GM21390 (cell line): ENCODE data around the gene CALY.

Experiments used
- ATAC-seq: cut with Tn5 transposase; IDR thresholded peaks from one replicate; pipeline ENCODE4 v1.9.1; 2021; ENCODE audit not compliant: unreplicated experiment

Gene CALY

DNA sequence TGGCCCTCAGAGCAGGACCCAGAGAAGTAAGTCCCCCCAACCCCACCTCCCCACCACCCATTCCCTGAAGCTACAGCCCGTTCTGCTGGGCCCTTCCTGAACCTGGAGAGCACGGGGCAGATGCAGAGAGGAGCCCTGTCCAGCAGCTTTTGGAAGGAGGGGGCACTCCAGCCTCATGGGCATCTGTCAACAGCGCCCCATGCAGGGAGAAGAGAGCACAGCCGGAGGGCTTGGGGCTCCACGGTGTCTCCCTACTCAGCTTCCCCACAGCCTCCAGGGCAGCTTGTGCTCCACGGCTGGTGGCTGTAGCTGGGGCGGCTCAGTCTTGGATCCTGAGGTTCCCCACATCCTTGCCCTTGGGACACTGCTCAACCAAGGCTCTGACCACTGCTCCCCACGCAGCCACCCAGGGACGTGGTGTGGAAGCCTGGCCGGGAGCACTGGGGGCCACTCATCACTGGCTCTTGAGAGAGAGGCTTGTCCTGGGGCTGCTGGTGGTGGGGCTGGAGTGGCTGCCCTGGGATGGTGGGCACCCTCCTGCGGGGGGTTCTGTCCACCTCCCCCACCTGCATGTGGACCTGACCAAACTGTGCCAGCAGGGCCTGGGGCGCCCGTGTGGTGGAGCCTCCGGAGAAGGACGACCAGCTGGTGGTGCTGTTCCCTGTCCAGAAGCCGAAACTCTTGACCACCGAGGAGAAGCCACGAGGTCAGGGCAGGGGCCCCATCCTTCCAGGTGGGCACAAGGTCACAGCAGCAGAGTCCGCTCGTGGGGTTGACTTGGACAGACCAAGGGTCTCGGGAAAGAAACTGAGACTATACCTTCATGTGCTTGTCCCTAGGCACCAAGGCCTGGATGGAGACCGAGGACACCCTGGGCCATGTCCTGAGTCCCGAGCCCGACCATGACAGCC is 15.0 kb upstream of the CALY start:
- ATAC-seq: no peak

DNA sequence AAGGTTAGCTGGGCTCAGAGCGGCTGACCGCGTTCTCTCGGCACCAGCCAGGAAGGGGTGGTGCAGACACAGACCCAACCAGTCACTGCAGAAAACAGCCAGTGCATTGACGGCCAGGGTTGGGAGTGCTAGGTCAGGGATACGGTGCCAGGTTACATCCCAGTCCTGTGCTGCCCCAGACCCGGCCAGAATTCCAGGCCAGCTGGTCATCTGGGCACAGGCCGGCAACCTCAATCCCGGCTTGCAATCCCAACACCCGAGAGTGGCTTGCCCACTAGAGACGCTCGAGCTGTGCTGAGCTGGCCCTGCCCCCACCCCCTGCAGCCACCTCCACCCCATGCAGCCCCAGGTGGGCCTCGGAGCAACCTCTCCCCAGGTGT is 14.2 kb upstream of the CALY start:
- ATAC-seq: no peak

DNA sequence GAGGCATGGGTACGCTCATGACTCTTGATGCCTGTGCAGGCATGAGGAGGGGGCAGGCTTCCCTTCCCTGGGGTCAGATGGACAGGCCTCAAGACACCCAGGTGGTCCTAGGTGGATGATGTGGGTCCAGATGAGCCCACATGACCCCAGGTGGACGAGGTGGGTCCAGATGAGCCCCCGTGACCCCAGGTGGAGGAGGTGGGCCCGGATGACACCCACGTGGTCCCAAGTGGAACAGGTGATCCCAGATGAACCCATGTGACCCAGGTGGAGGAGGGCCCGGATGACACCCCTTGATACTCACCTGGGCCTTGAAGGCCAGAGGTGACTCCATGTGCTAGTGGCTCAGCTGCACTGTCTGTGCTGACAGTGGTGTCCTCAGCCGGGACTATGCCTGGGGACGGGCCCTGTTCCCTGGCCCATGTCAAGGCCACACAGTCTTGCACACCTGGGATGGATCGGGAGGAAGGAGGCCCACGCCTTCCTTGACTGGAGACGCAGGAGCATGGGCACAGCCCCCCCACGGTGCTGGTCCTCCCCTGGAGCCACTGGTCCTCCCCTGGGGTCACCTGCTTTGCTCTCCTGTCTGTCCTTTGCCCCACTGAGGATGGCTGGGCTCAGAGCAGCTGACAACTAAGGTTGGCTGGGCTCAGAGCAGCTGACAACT is 13.7 kb upstream of the CALY start:
- no peak for ATAC-seq

DNA sequence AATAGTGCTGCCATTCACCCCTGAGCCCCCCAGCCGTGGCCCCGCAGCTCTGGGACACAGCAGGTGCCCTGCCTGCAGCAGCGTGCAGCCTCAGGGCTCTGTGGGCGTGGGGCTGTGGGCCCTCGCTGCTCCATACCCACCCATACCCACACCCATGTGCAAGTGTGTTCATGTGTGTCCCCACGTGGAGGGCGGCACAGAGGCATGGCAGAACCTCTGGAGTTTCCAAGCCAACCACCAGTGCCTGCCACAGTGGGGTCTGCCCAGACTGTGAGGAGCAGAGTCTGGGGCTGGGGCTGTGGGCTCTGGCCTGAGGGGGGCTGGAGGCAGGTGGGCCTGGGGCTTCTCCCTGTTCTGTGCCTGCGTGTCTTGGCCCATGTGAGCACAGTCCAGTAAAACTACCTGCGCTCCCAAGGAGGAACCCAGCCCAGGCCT is 12.9 kb upstream of the CALY start:
- no peak for ATAC-seq

DNA sequence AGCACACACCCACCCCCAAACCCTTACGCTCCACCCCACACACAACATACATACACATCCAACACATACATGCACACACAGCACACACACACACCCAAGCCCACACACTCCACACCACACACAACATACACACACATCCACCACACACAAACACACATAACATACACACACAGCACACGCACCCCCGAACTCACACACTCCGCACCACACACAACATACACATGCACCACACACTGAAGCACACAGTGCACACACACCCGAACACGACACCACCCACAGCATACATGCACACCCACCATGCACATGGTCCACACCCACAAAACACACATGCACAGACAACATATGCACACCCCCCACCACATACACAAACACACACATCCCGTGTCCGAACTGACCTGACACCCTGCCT is 12.5 kb upstream of the CALY start:
- ATAC-seq: no peak

DNA sequence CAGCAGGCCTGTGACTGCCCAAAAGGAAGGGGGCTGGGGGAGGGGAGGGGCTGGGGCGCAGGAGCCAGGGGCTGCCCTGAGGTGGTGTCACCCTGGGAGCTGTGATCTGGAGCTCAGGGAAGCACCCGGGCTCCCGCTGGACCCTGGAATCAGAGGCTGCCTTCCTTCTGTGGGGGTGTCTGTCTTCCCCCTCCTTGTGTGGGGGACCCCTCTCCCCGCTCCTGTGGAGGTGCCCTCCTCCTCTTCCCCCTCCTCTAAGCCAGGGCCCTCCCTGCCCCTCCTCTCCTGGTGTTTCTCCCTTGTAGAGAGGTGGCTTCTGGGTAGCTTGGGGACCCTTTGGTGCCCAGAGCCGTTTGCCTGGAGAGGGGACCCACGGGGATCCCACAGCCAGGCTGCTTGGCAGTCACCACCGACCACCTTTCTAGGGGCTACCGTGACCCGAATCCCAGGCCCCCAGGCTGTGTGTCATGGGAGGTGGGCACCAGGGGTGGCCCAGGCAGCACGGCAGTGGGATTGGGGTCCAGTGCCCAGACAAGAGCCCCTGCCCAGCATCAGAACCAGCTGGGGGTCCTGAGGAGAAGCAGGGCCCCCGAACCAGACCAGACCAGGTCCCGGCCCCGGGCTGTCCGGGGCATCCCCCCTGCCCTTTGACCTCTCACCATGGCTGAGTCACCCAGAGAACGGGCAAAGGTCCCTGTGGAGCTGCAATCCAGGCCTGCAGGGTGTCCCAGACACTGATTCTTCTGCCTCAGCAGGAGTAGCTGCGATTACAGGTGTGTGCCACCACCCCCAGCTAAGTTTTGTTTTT is 11.2 kb upstream of the CALY start:
- ATAC-seq: no peak

DNA sequence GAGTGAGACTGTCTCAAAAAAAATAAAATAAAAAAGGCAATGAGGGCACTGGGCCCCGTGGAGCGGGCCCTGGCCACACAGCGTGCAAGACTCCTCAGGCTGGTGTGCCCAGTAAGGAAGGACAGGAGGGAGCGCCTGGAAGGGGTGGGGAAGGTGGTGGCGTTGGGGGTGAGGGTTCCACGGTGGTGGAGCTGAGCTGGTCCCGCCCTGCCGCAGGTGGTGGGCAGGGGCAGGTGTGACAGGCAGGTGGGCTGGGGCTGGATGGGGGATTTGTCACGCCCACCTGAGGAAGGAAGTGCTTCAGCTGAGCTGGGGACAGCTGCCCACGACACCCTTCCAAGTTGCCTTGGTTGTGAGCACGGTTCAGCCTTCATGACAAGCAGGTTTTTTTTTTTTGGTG is 9.7 kb upstream of the CALY start:
- ATAC-seq: no peak

DNA sequence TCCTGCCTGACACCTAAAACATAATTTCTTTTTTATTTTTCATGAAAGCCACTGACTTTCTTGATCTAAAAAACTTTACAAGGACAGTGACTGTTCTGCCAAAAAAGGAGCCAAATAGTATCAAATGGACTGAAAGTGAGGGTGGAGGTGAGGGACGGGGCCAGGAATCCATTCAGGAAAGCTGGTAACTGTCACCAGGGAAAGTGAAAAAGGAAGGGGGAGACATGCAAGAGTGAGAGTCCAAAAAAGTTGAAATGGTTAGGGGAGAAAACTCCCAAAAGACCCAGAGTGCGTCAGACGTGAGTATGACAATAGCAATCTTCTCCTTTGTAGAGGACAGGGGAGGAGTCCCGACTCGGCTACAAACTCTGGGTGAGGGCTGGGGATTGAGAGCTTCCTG is 7.5 kb upstream of the CALY start:
- no peak for ATAC-seq

DNA sequence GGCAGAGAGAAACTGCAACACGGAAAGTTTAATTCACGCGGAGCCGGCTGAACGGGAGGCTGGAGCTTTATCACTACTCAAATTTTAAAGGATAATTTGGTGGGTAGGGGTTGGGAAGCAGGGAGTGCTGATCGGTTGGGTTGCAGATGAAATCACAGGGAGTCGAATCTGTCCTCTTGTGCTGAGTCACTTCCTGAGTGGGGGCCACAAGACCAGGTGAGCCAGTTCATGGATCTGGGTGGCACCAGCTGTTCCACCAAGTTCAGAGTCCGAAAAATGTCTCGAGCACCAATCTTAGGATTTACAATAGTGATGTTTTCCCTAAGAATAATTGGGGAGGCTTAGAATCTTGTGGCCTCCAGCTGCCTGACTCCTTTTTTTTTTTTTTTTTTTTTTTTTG is 6.9 kb upstream of the CALY start:
- no peak for ATAC-seq

DNA sequence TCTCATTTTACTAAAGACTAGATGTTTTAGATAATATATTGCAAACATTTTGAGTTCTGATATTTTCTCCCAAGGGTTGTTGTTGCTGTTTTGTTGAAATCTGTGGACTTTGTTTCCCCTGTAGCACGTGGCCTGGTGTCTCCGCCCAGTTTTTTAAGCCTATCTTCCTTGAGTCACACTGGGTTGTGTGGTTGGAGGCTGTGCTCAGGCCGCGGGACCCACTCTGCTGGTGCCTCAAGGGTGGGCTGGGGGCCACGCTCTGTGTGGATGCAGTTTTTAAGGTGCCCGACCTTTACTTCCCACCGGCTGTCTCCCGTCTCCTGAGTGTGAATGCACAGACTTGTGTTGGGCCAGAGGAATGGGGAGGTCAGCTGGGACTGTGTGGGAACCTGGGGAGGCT is 6.2 kb upstream of the CALY start:
- ATAC-seq: no peak

DNA sequence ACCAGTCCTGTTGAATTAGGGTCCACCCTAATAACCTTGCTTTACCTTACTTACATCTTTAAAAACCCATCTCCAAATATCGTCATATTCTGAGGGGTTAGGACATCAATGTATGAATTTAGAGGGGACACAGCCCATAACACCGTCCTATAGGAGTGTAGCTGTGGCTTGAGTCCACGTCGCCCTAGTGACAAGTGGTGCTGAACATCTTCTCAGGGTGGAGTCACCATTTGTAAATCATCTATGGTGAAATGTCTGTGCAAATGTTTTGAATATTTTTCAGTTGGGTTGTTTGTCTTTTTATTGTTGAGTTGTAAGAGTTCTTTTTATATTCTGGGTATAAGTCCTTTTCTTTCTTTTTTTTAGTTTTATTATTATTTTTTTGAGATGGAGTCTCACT is 5.3 kb upstream of the CALY start:
- ATAC-seq: no peak

DNA sequence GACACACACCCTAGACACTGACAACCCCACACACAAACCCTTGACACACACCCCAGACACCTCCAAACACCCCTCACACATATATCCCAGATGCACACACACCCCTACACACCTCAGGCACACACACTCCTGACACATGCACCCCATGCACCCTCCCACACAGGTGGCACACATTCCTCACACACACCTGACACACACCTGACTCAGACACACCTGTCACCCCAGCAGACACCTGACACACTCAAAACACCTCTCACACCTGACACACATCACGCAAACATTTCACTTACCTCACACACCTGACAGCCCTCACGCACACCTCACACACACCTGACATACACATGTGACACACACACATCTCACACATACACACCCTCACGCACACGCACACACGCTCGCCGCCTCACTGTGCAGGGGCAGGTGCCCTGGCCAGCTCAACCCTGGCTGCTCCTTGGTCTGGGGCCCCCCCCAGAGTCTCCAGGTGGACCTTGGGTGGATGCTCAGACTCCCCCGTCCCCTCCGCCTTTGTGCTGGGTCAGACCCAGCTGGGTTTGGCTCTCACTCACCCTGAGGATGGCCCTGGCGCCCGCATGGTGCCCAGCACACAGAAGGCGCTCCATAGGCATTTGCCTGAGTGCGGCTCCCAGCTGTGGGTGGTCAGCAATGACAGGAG is 3.1 kb upstream of the CALY start:
- no peak for ATAC-seq

DNA sequence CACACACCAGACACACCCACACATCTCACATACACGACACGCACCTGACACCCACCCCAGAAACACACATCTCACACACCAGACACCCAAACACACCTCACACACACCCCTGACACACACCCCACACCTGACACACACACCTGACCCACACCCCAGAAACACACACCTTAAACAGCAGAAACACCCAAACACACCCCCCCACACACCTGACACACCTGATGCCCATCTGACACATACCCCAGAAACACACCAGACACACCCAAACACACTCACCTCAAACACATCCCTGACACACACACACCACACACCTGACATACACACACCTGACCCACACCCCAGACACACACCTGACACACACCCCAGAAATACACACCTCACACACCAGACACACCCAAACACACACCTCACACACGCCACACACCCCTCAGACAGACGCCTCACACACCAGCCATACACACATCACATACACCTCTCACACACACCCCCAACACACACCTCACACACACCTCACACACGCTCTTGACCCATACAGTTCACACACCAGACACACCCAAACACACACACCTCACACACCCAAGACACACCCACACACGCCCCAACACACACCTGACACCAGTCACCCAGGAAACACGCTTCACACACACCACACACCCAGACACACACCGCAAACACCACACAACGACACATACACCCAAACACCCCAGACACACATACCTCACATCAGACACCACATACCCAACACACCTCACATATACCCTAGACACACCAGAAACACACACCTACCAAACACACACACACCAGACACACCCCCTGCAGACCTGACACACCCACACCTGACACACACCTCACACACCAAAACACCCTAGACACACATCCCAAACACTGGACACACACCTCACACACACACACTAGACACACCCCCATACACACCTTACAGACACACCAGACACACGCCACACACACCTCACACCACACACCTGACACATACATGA is 1.7 kb upstream of the CALY start:
- ATAC-seq: no peak

DNA sequence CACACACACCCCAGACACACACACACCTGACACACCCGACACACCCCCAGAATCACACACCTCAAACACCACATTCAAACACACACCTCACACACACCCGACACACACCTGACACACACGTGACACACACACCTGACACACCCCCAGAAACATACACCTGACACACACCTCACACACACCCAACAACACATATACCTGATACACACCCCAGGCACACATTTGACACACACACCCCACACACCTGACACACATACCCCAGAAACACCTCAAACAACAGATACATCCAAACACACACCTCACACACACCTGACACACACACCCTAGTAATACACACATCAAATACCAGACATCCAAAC is 652 bp upstream of the CALY start:
- no peak for ATAC-seq

DNA sequence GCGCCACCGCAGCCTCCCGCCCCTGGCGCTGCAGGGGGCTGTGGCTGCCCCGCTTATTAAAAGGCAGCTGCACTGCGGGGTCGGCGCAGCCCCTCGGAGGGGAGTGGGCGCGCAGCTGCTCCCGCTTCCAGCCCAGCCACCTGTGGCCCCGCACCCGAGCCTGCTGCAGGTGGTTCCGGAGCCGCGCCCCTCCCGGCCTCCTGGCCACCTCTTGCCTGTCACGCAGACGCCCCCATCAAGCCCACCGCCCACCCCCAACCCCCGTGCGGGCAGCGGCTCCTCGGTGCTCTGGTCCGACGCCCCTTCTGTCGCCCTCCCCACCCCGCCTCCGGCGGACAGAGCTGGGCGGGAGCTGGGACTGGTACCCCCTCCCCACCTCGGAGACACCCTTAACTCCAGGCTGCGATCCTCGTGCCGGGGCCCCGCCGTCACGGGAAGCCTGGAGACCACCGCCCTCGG is 549 bp downstream of the CALY start:
- no peak for ATAC-seq

DNA sequence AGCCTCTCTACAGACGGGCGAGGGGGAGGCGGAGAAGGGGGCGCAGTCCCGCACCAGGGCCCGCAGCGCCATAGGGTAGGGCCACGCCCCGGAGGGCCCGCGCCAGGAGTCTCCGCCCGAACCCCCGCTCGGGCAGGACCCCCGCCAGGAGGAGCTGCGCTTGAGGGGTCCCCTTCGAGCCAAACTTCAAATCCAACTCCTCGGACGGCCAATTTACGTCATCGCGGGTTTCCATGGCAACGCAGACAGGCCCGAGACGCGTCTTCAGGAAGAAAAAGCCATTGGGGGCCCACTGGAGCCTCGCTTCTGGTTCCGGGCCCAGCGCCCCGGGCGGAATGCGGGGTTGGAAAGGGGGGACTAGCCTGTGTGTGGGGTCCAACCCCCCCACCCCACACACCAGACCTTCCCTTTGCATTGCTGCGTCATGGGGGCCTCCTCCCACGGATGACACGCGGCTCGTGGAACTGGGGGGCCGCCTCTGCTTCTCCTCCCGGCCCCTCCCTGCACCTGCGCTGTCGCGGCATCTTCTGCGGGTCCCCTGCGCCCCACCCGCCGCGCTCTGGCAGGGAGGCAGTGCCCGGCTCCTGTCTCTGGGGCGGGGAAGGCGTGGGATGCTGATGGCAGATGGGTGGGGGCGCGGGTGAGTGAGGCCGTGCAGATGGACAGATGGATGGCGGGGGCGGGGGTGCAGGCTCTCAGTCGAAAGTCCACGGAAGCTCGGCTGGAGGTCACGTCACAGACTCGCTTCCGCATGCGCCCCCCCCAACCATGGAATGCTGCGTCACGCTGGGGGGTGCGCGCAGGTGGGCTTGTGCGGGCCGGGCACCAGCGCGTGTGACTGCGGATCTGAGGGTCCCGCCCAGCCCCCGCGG is 1.2 kb downstream of the CALY start:
- no peak for ATAC-seq

DNA sequence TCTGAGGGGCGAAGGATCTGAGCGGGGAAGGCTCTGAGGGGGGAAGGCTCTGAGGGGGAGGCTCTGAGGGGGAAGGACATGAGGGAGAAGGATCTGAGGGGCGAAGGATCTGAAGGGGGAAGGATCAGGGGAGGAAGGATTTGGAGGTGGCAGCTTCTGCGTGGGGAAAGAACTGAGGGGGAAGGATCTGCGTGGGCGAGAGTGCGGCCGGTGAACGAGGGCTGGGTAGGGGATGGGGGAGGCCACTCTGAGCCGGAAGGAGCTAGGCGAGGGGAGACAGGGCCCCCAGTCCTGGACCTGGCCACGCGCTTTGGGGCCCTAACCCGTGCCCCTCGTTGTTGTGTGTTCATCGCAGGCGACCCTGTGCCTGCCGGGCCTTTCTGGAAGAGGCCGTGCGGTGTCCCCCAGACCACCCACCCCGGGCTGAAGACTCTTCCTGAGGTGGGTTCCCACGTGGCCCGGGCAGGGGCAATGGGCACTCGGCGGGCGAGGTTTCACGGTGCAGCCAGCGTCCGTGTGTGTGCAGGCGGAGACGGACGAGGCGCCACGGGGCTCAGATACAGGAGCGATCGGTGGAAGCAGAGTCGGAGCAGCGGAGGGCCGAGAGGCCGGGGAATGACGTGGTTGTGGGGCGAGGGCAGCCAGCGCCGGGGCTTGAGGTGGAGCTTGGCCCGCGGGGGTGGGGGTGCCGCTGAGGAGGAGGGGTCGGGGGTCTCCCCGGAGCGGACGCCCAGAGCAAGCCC is 2.0 kb downstream of the CALY start:
- no peak for ATAC-seq

DNA sequence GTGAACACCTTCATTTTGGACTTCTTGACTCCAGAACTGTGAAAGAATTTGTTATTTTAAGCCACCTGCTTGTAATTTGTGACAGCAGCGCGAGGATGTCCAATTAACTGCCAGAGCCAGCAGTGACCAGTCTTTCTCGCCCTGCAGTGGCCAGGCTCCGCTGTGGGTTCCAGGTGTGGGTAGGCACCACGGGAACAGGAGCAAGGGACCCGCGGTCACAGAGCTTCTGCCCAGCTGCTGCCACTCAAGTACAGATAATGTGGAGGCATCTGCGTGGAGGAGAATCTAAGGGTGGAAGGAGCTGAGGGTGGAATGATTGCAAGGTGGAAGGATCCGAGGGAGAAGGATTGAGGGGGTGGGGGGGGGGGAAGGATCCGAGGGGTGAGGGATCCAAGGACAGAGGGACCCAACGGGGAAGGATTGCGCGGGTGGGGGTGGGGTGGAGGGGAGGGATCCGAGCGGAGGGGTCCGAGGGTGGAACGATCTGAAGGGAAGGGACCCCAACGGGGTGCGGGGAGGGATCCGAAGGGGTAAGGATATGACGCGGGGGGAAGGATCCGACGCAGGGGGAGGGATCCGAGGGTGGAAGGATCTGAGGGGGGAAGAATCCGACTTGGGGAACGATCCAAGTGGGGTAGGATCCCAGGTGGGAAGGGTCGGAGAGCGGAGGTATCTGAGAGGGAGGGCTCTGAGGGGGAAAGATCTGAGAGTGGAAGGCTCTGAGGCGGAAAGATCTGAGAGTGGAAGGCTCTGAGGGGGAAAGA is 3.6 kb downstream of the CALY start:
- ATAC-seq: no peak
